Neural crest cell (in vitro differentiated cells): Measurements from ENCODE around the gene FAM153A. TPM values are rescaled to one million over a fixed set of nuclear protein-coding genes. Genes with fewer than 3 reads are reported as not detected.
"Not testable (repeated sequence)": the region's sequence is repeated elsewhere in the genome, so short reads cannot be mapped to it uniquely, and the experiment has no call there.

Source experiments
- DNase-seq: peaks from one replicate; pipeline ENCODE4 v3.0.0; 2021; ENCODE audit warnings: low read depth, mixed read lengths, low spot score
- H3K27ac Mint-ChIP-seq: one replicate; pipeline ENCODE4 v1.8.0; 2021; ENCODE audit warnings: mild to moderate bottlenecking, mixed read lengths; ENCODE audit not compliant: unreplicated experiment
- H3K27me3 Mint-ChIP-seq: 2 replicates; pipeline ENCODE4 v1.8.0; 2021; ENCODE audit warnings: low read depth, mild to moderate bottlenecking, mixed read lengths
- H3K36me3 Mint-ChIP-seq: 2 replicates; pipeline ENCODE4 v1.8.0; 2021; ENCODE audit warnings: low read depth, mild to moderate bottlenecking, mixed read lengths
- H3K4me1 Mint-ChIP-seq: 2 replicates; pipeline ENCODE4 v1.8.0; 2021; ENCODE audit warnings: mixed read lengths
- H3K4me3 Mint-ChIP-seq: one replicate; pipeline ENCODE4 v1.8.0; 2021; ENCODE audit warnings: mild to moderate bottlenecking, mixed read lengths
- H3K9me3 Mint-ChIP-seq: 2 replicates; pipeline ENCODE4 v1.8.0; 2021; ENCODE audit warnings: mixed read lengths
- total RNA-seq: library from RNA; stranded (reverse); gene quantifications from 2 replicates; pipeline ENCODE4 v1.2.1, GENCODE V29; 2021

The FAM153A gene
- total RNA-seq, 1 donor from 2014 or later: not detected

GRCh38 chr5:177695356-177695930 is 87.3 kb downstream of the FAM153A start:
- DNase-seq, H3K4me1 Mint-ChIP-seq, H3K36me3 Mint-ChIP-seq, H3K9me3 Mint-ChIP-seq, H3K27ac Mint-ChIP-seq, H3K27me3 Mint-ChIP-seq, H3K4me3 Mint-ChIP-seq: not testable (repeated sequence)

DNA sequence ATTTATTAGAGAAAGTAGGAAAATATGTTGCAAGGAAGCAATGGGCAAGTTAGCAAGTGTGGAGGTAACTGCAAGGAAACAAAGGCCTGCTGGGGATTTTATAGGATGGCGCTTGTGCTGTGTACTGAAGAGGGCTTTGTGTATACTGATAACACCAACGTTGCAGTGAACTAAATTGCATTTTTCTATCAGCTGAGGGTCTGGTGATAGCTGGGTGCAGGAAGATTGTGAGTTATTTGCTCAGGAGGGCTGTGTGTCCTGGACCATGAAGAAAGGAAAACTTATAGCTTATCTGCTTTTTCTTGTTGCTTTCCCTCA is 88.2 kb downstream of the FAM153A start:
- not testable (repeated sequence) for H3K4me3 Mint-ChIP-seq, DNase-seq, H3K27ac Mint-ChIP-seq, H3K9me3 Mint-ChIP-seq, H3K36me3 Mint-ChIP-seq, H3K4me1 Mint-ChIP-seq, H3K27me3 Mint-ChIP-seq

DNA sequence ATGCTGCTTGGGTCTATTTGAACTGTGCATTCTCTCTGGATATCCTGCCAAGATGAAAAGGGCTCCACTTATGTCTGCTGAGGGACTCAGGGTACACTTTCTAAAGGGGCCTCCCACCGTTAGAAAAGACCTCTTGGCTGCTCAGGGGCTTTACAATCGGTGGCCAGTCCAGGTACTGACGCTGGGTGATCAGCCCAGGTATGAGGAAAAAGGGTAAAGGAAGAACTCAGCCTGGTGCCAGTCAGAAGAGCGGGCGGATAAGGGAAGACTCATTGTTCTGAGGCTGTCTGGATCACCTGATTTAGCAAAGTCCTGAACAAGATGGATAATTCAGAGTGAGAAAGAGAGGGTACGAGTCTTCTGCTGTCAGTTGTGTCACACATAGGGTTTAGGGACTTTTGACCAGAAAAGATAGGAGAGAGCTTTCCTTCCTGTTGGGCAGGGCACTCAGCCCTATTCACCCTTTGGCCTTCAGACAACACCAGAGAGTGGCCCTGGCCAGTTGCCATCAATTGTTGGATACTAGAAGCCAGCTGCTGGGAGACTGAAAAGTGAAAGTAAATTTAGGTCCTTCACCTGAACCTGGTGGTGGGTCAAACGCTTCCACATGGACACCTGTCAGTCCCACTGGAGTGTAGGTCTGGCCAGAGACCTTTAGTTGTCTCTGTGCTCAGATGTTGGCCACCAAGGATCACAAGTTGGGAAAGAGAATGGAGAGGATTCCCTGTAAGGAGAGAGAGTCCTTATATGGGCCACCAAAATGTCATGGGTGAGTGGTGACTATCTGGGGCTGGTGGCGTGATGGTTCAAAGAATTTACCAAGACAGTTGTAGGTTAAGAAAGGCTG is 88.8 kb downstream of the FAM153A start:
- not testable (repeated sequence) for DNase-seq, H3K27me3 Mint-ChIP-seq, H3K4me3 Mint-ChIP-seq, H3K9me3 Mint-ChIP-seq, H3K36me3 Mint-ChIP-seq, H3K4me1 Mint-ChIP-seq, H3K27ac Mint-ChIP-seq

DNA sequence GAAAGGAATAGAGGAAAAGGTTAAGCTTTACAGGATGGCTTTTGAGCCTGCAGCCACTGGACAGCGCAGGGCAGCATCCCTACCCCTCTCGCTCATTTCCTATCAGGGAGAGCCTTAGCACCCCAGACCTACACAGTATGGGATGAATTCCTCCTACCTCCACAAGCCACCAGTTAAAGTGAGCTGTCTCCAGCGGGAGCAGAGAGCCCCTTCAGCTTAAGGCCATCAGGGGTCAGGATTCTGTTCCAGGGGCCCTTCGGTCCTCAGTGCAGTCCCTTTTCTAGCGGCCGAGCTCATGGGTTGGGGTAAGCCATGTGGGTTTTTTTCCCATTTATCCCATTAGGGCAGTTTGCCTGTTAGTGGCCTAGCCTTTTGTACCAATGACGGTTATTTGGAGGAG is 89.7 kb downstream of the FAM153A start:
- not testable (repeated sequence) for H3K9me3 Mint-ChIP-seq, H3K27me3 Mint-ChIP-seq, H3K27ac Mint-ChIP-seq, DNase-seq, H3K36me3 Mint-ChIP-seq, H3K4me3 Mint-ChIP-seq, H3K4me1 Mint-ChIP-seq

- H3K27ac Mint-ChIP-seq, H3K36me3 Mint-ChIP-seq, H3K4me3 Mint-ChIP-seq, H3K9me3 Mint-ChIP-seq, H3K4me1 Mint-ChIP-seq, DNase-seq, H3K27me3 Mint-ChIP-seq: not testable (repeated sequence)
Observed at GRCh38 chr5:177692507-177692906, 90.2 kb downstream of the FAM153A start.

DNA sequence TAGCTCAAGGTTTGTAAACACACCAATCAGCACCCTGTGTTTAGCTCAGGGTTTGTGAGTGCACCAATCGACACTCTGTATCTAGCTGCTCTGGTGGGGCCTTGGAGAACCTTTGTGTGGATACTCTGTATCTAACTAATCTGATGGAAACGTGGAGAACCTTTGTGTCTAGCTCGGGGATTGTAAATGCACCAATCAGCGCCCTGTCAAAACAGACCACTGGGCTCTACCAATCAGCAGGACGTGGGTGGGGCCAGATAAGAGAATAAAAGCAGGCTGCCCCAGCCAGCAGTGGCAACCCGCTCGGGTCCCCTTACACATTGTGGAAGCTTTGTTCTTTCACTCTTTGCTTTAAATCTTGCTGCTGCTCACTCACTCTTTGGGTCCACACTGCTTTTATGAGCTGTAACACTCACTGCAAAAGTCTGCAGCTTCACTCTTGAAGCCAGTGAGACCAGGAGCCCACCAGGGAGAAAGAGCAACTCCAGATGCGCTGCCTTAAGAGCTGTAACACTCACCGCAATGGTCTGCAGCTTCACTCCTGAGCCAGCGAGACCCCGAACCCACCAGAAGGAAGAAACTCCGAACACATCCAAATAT is 93.6 kb downstream of the FAM153A start:
- H3K27ac Mint-ChIP-seq, H3K4me3 Mint-ChIP-seq, H3K27me3 Mint-ChIP-seq, H3K36me3 Mint-ChIP-seq, DNase-seq, H3K4me1 Mint-ChIP-seq, H3K9me3 Mint-ChIP-seq: not testable (repeated sequence)

DNA sequence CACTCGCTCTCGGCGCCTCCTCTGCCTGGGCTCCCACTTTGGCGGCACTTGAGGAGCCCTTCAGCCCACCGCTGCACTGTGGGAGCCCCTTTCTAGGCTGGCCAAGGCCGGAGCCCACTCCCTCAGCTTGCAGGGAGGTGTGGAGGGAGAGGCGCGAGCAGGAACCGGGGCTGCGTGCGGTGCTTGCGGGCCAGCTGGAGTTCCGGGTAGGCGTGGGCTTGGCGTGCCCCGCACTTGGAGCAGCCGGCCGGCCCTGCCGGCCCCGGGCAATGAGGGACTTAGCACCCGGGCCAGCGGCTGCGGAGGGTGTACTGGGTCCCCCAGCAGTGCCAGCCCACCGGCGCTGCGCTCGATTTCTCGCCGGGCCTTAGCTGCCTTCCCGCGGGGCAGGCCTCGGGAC is 94.6 kb downstream of the FAM153A start:
- not testable (repeated sequence) for H3K27me3 Mint-ChIP-seq, H3K27ac Mint-ChIP-seq, DNase-seq, H3K4me1 Mint-ChIP-seq, H3K4me3 Mint-ChIP-seq, H3K36me3 Mint-ChIP-seq, H3K9me3 Mint-ChIP-seq

DNA sequence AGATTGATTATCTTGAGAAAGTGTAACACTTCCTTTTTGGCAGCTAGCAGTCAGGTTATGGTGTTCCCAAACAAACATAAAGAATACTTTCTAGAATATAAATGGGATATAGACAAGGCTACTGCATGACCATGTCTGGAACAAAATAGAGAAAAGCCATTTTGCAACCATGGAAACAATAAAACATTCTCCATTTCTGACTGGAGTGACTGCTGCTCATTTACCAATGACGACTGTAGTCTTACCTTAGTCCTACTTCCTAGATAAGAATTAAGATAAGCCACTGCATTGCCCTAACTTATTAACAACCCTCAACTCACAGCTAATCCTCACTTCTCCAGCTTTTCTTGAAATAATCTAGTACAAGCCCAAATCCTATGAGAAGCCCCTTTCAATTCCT is 100.8 kb downstream of the FAM153A start:
- H3K4me3 Mint-ChIP-seq, H3K36me3 Mint-ChIP-seq, DNase-seq, H3K4me1 Mint-ChIP-seq, H3K27me3 Mint-ChIP-seq, H3K27ac Mint-ChIP-seq, H3K9me3 Mint-ChIP-seq: not testable (repeated sequence)

Other genes starting within 250 kb of the FAM153A start
- 96.3 and 98.4 TPM in 2 replicates for gene FAM193B, start 228.3 kb downstream of the FAM153A start, total RNA-seq
- 108 and 113 TPM in 2 replicates for gene TMED9, start 190.7 kb downstream of the FAM153A start, total RNA-seq
- 30.0 and 30.1 TPM in 2 replicates for gene B4GALT7, start 182.8 kb downstream of the FAM153A start, total RNA-seq
- not detected in 2 replicates for gene PROP1, start 213.3 kb upstream of the FAM153A start, total RNA-seq